A673 (cell line): ENCODE data around the gene MARS1.
A peak's percentile ranks its signal among the peaks of the same experiment; 100 is the strongest.

Experiments
- CTCF ChIP-seq: fragments of 300-800, 200-600 bp; sonication (generic); conservative IDR thresholded peaks from 2 replicates; pipeline ENCODE4 v1.5.1; 2017; ENCODE audit warnings: low read depth, mild to moderate bottlenecking, antibody characterized with exemption, low read length, moderate library complexity, mixed read lengths
- EZH2 ChIP-seq: fragments of 200-600 bp; sonication (generic); IDR thresholded peaks from 2 replicates; pipeline ENCODE4 v1.6.1; 2017; ENCODE audit warnings: borderline replicate concordance, low read depth, mild to moderate bottlenecking, mixed read lengths, antibody characterized with exemption, low read length; ENCODE audit not compliant: poor library complexity, severe bottlenecking

GRCh38 chr12:57498132-57498502 lies 10.2 kb downstream of the MARS1 start:
- TF ChIP-seq EZH2 (no peak), CTCF (peak; percentile 24; the same call in 1 of the 2 replicates)
